ENCODE results near the gene ENDOU. TPM values are rescaled to one million over a fixed set of nuclear protein-coding genes. Genes with fewer than 3 reads are reported as not detected.
A peak's percentile ranks its signal among the peaks of the same experiment; 100 is the strongest.

Gene ENDOU
- total RNA-seq, 2 experiments from 2014 or later: 0.19 TPM; not detected in 1

GRCh38 chr12:47721431-47721973, 3.8 kb downstream of the ENDOU start:
- CTCF ChIA-PET (ENCODE audit: unreplicated experiment): no interaction called here
- no peak overlapping the region for H3K4me2 ChIP-seq (ENCODE audit: low read length)
- intact Hi-C loops (cut with micrococcal nuclease; ENCODE audit: unreplicated experiment): no loop called here
- no peak overlapping the region for H3K4me3 ChIP-seq (ENCODE audit: low read depth, low read length, poor library complexity, severe bottlenecking)
- H3K4me1 ChIP-seq (ENCODE audit: insufficient read depth, low read length, poor library complexity, severe bottlenecking): peaks cover 23% of the 10 kb centered on the region
- no peaks in the 10 kb centered on the region for H3K36me3 ChIP-seq (ENCODE audit: insufficient read depth, low read length)
- no peaks in the 10 kb centered on the region for H4K20me1 ChIP-seq (ENCODE audit: insufficient read depth, low read length)
- no peaks in the 10 kb centered on the region for H3K9me3 ChIP-seq (ENCODE audit: low read length)
- H3K27ac ChIP-seq (ENCODE audit: low read depth, low read length, poor library complexity, severe bottlenecking): no peak overlapping the region
- no TSS peak for BruUV-seq (replicated peaks)
- H3K79me2 ChIP-seq (ENCODE audit: insufficient read depth, low read depth, low read length): no peaks in the 10 kb centered on the region
- H2AFZ ChIP-seq (ENCODE audit: low read length): no peak overlapping the region
- no peak for TF ChIP-seq CTCF (conservative IDR thresholded peaks at IDR 0.05; ENCODE audit: low read length)
- no peak for DNase-seq (ENCODE audit: low spot score)
- no peaks in the 10 kb centered on the region for H3K9me2 ChIP-seq (ENCODE audit: insufficient read depth, low read length)
- POLR2A ChIA-PET: no interaction called here

GRCh38 chr12:47718531-47718930, 6.8 kb downstream of the ENDOU start:
- no peak for DNase-seq (ENCODE audit: low spot score)
- Histone ChIP-seq H2AFZ (ENCODE audit: low read length) (no peak overlapping the region), H3K36me3 (ENCODE audit: insufficient read depth, low read length) (no peaks in the 10 kb centered on the region), H4K20me1 (ENCODE audit: insufficient read depth, low read length) (no peaks in the 10 kb centered on the region), H3K4me3 (ENCODE audit: low read depth, low read length, poor library complexity, severe bottlenecking) (no peak overlapping the region), H3K4me1 (ENCODE audit: insufficient read depth, low read length, poor library complexity, severe bottlenecking) (peaks cover 17% of the 10 kb centered on the region), H3K4me2 (ENCODE audit: low read length) (no peak overlapping the region), H3K9me3 (ENCODE audit: low read length) (no peaks in the 10 kb centered on the region), H3K79me2 (ENCODE audit: insufficient read depth, low read depth, low read length) (no peaks in the 10 kb centered on the region), H3K9me2 (ENCODE audit: insufficient read depth, low read length) (no peaks in the 10 kb centered on the region), H3K27ac (ENCODE audit: low read depth, low read length, poor library complexity, severe bottlenecking) (no peak overlapping the region)
- intact Hi-C loops (cut with micrococcal nuclease; ENCODE audit: unreplicated experiment): no loop called here
- no TSS peak for BruUV-seq (replicated peaks)
- TF ChIP-seq EZH2phosphoT487 (IDR thresholded peaks at IDR 0.05; ENCODE audit: borderline replicate concordance, low read depth, low read length) (no peak), CTCF (conservative IDR thresholded peaks at IDR 0.05; ENCODE audit: low read length) (no peak)
- ChIA-PET POLR2A (interaction anchor here (1.3 to 1.7 kb wide), 3 partner anchors 10 to 15 kb away, joined by 3 to 4 read pairs (median 4); partner anchors contain the start of gene RPAP3), CTCF (ENCODE audit: unreplicated experiment) (interaction anchor here (0.5 to 1.0 kb wide), 3 partner anchors 14 to 60 kb away, joined by 3 read pairs; no protein-coding TSS in a partner anchor)

GRCh38 chr12:47717443-47718193, 7.7 kb downstream of the ENDOU start:
- peak; percentile 79 for TF ChIP-seq CTCF (conservative IDR thresholded peaks at IDR 0.05; ENCODE audit: low read length)
- TF ChIP-seq EZH2phosphoT487 (IDR thresholded peaks at IDR 0.05; ENCODE audit: borderline replicate concordance, low read depth, low read length): no peak
- peak; percentile 52 for DNase-seq (ENCODE audit: low spot score)
- Histone ChIP-seq H3K27ac (ENCODE audit: low read depth, low read length, poor library complexity, severe bottlenecking) (no peak overlapping the region), H3K4me1 (ENCODE audit: insufficient read depth, low read length, poor library complexity, severe bottlenecking) (peaks cover 17% of the 10 kb centered on the region), H3K4me2 (ENCODE audit: low read length) (peak overlapping the region; percentile 20), H3K36me3 (ENCODE audit: insufficient read depth, low read length) (no peaks in the 10 kb centered on the region), H3K9me3 (ENCODE audit: low read length) (no peaks in the 10 kb centered on the region), H3K79me2 (ENCODE audit: insufficient read depth, low read depth, low read length) (no peaks in the 10 kb centered on the region), H3K4me3 (ENCODE audit: low read depth, low read length, poor library complexity, severe bottlenecking) (no peak overlapping the region), H4K20me1 (ENCODE audit: insufficient read depth, low read length) (no peaks in the 10 kb centered on the region), H2AFZ (ENCODE audit: low read length) (peak overlapping the region; percentile 38; the same call in 1 of the 2 replicates), H3K9me2 (ENCODE audit: insufficient read depth, low read length) (no peaks in the 10 kb centered on the region)
- no TSS peak for BruUV-seq (replicated peaks)
- intact Hi-C loops (cut with micrococcal nuclease; ENCODE audit: unreplicated experiment): no loop called here
- CTCF ChIA-PET (ENCODE audit: unreplicated experiment): interaction anchor here (0.6 to 2.6 kb wide), 4 partner anchors 25 to 50 kb away, joined by 3 to 8 read pairs (median 3); no protein-coding TSS in a partner anchor
- POLR2A ChIA-PET: interaction anchor here (1.7 kb wide), 1 partner anchor 9 kb away, joined by 3 read pairs; no protein-coding TSS in a partner anchor
